K562 (cell line): Measurements from ENCODE around the gene SCP2. TPM values are rescaled to one million over a fixed set of nuclear protein-coding genes. Genes with fewer than 3 reads are reported as not detected.

Experiments used
- ATAC-seq: fragments of 200-7000 bp; cut with Tn5 transposase; 3 replicates; pipeline ENCODE4 v1.9.1; 2020; ENCODE audit warnings: moderate library complexity
- BruUV-seq: library from RNA; stranded (reverse); fragments of 400-500 nt; replicated peaks from 2 replicates; lab custom pipeline; 2021; lab: Mats Ljungman, UMichigan
- CTCF ChIA-PET: fragments of 300-600 bp; formaldehyde crosslinking; extraction: SDS; loops from one replicate; lab custom pipeline; 2021; ENCODE audit warnings: low intra/inter-chr PET ratio; lab: Yijun Ruan, JAX
- POLR2A ChIA-PET: fragments of 300-600, 350-650 bp; sonication (Branson Sonifier 250); formaldehyde crosslinking; extraction: SDS; loops from one replicate; lab custom pipeline; 2021; ENCODE audit warnings: antibody characterized with exemption, inconsistent platforms; lab: Yijun Ruan, JAX
- DNase-seq, 4 experiments: peaks; one replicate each; pipeline versions ENCODE4 v3.0.0 to v3.0.0-alpha.2; 2011 to 2018; ENCODE audit warnings: low spot score in 3 of 4, mixed read lengths in 3 of 4; ENCODE audit errors: extremely low read depth in 1 of 4
- FAIRE-seq: peaks from 2 replicates; lab custom pipeline; 2011; peaks lifted over from hg19 to GRCh38; lab: Jason Lieb, UNC
- H2AFZ ChIP-seq: 2 replicates; pipeline ENCODE4 v1.6.0; 2011; ENCODE audit warnings: low read depth, low read length, control low read depth, inconsistent platforms
- H3K27ac ChIP-seq: fragments of 200-600 bp; 3 replicates; pipeline ENCODE4 v1.8.0; 2011; ENCODE audit warnings: low read depth, mild to moderate bottlenecking, control low read depth, inconsistent platforms, low read length, moderate library complexity, mixed read lengths; ENCODE audit errors: extremely low read depth
- H3K27me3 ChIP-seq, 2 experiments: fragments of 300-600 bp in 1 of 2; 2 replicates in 1 of 2; 3 replicates in 1 of 2; pipeline versions ENCODE4 v1.6.0 to v1.8.0; 2011; ENCODE audit warnings: inconsistent platforms in 2 of 2, low read length in 2 of 2, mild to moderate bottlenecking in 1 of 2, mixed read lengths in 1 of 2, moderate library complexity in 1 of 2; ENCODE audit not compliant: control insufficient read depth in 2 of 2, insufficient read depth in 2 of 2
- H3K36me3 ChIP-seq: fragments of 300-600 bp; 3 replicates; pipeline ENCODE4 v1.8.0; 2011; ENCODE audit warnings: mild to moderate bottlenecking, low read length, inconsistent platforms; ENCODE audit not compliant: control insufficient read depth, insufficient read depth
- H3K4me1 ChIP-seq, 2 experiments: fragments of 200-600 bp in 1 of 2; replicated peaks in 1 of 2; 2 replicates in 1 of 2; 3 replicates in 1 of 2; pipeline versions ENCODE4 v1.5.1 to v1.8.0; 2011; ENCODE audit warnings: inconsistent platforms in 2 of 2, low read length in 2 of 2, mild to moderate bottlenecking in 1 of 2, mixed read lengths in 1 of 2, moderate library complexity in 1 of 2; ENCODE audit not compliant: control insufficient read depth in 2 of 2, insufficient read depth in 2 of 2
- H3K4me2 ChIP-seq: 2 replicates; pipeline ENCODE4 v1.6.1; 2011; ENCODE audit warnings: low read length, control low read depth, inconsistent platforms, mixed read lengths; ENCODE audit not compliant: insufficient read depth
- H3K4me3 ChIP-seq: fragments of 200-600 bp; sonication (generic), shearing (Covaris generic); 2 replicates; pipeline ENCODE4 v1.5.1; 2016; ENCODE audit warnings: control low read depth, inconsistent platforms
- H3K79me2 ChIP-seq: fragments of 200-600 bp; 3 replicates; pipeline ENCODE4 v1.8.0; 2011; ENCODE audit warnings: low read length, inconsistent platforms; ENCODE audit not compliant: control insufficient read depth, insufficient read depth
- H3K9ac ChIP-seq, 2 experiments: 2 replicates each; pipeline versions ENCODE4 v1.6.0 to v1.6.1; 2011; ENCODE audit warnings: low read depth in 2 of 2, low read length in 2 of 2, control low read depth in 1 of 2, inconsistent platforms in 1 of 2, mild to moderate bottlenecking in 1 of 2, mixed read lengths in 1 of 2; ENCODE audit not compliant: insufficient read depth in 1 of 2
- H3K9me1 ChIP-seq: one replicate; pipeline ENCODE4 v1.6.0; 2011; ENCODE audit warnings: inconsistent platforms, mild to moderate bottlenecking, low read length, moderate library complexity; ENCODE audit not compliant: control insufficient read depth, insufficient read depth
- H3K9me3 ChIP-seq: replicated peaks from 2 replicates; pipeline ENCODE4 v1.5.1; 2011; ENCODE audit warnings: low read depth, low read length, inconsistent platforms; ENCODE audit not compliant: control insufficient read depth, insufficient read depth
- H4K20me1 ChIP-seq: replicated peaks from 2 replicates; pipeline ENCODE4 v1.6.1; 2011; ENCODE audit warnings: low read length, inconsistent platforms, mixed read lengths; ENCODE audit not compliant: control insufficient read depth, insufficient read depth
- ARHGAP35 ChIP-seq: fragments of 450-650 bp; IDR thresholded peaks from 2 replicates; pipeline ENCODE4 v1.6.1; 2018; ENCODE audit not compliant: partially characterized antibody
- RAD21 ChIP-seq, 2 experiments: fragments of 250-450 bp in 1 of 2; fragments of 450-650 bp in 1 of 2; sonication (Bioruptor Pico) in 1 of 2; formaldehyde crosslinking in 1 of 2; IDR thresholded peaks in 1 of 2; conservative IDR thresholded peaks in 1 of 2; 2 replicates each; pipeline versions ENCODE4 v1.4.0 to v1.8.0; 2020 to 2022; ENCODE audit warnings: mild to moderate bottlenecking in 2 of 2, moderate library complexity in 1 of 2
- WGBS: fragments of 100-300 bp; shearing (Covaris generic); methylation state at CpG from one replicate; pipeline ENCODE4 v1.1.6; 2016; ENCODE audit warnings: low coverage, mixed read lengths; ENCODE audit not compliant: insufficient coverage; ENCODE audit errors: missing lambda C conversion rate; 5-methylcytosine and 5-hydroxymethylcytosine counted together
- in situ Hi-C: fragments of 300-500 bp; cut with MboI; formaldehyde crosslinking; loops from 4 replicates; pipeline ENCODE4 v1.15.0; 2018; ENCODE audit warnings: inconsistent platforms, mixed read lengths
- intact Hi-C: fragments of 100-400 bp; cut with micrococcal nuclease; formaldehyde crosslinking; loops from 2 replicates; pipeline ENCODE4 v1.14.2; 2022
- polyA plus RNA-seq, 8 experiments: library from polyadenylated mRNA; depleted of rRNA in 4 of 8; stranded (reverse) in 5 of 8; unstranded in 3 of 8; fragments of >200 nt; fragmentation: Nextera tagmentation in 2 of 8; fragmentation: Illumina TruSeq in 1 of 8; extraction: Ambion mirVana in 2 of 8; extraction: Trizol in 1 of 8; gene quantifications; 2 replicates each; pipeline versions ENCODE4 v1.2.1 to v1.2.3, GENCODE V29; 2011 to 2014; ENCODE audit warnings: inconsistent platforms in 1 of 8, missing spikeins in 1 of 8
- total RNA-seq, 7 experiments: library from RNA; depleted of rRNA in 6 of 7; stranded (reverse); fragments of >200 nt in 6 of 7; fragmentation: Illumina TruSeq in 2 of 7; extraction: Trizol in 2 of 7; gene quantifications; 2 replicates each; pipeline versions ENCODE4 v1.2.1 to v1.2.3, GENCODE V29; 2011 to 2021; ENCODE audit warnings: low replicate concordance in 1 of 7
- TF ChIP-seq, protein P1 (sequence below), 2 experiments: fragments of 450-650 bp; formaldehyde crosslinking in 1 of 2; IDR thresholded peaks; 2 replicates each; pipeline versions ENCODE4 v1.4.0 to v1.6.1; 2014 to 2020; ENCODE audit warnings: mild to moderate bottlenecking in 2 of 2, borderline replicate concordance in 1 of 2, low read depth in 1 of 2
- TF ChIP-seq, protein P2 (sequence below), 3 experiments: IDR thresholded peaks in 2 of 3; conservative IDR thresholded peaks in 1 of 3; 2 replicates each; pipeline ENCODE4 v1.5.1; 2011 to 2012; ENCODE audit warnings: low read length in 3 of 3, mild to moderate bottlenecking in 3 of 3, control low read depth in 2 of 3, improper control_type of control experiment in 1 of 3, inconsistent platforms in 1 of 3, low read depth in 1 of 3, mixed read lengths in 1 of 3, moderate library complexity in 1 of 3; ENCODE audit not compliant: insufficient read depth in 2 of 3

Gene SCP2
- total and polyA plus RNA-seq, 9 of the 15 experiments (the other 6 are each of a cell fraction or from before 2014, with no cell fraction given), result 63.8 to 258 (median 106) TPM

DNA sequence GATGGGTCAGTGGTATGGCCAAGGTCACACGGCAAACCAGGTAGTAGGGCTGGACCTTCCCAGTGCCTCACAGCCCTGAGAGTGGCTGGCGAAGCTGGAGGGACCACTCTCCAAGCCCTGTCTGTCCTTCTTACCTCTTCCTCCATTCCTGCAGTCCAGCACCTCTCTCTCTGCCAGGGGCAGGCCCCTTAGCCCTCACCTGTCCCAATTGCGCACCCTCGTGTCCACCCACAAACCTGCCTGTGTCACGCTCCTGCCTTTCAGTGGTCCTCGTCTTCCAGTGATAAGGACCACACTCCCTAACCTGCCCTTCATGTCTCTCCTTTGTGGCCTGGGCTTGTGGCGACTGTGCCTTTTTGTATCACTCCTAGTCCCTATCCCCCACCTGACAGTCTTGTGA lies 138.3 kb downstream of the SCP2 start:
- no peak for FAIRE-seq
- Histone ChIP-seq H3K9ac (0 out of 4 replicates have a peak overlapping the region, but pooled peaks of 1 of the 2 experiments have one; percentile 43), H2AFZ (no peak overlapping the region), H3K36me3 (no peaks in the 10 kb centered on the region), H3K4me1 (peaks cover 0 to 31% of the 10 kb centered on the region in 2 experiments; a peak in 2 of 5 replicates), H3K4me2 (no peak overlapping the region), H3K27me3 (peaks cover 29 to 66% of the 10 kb centered on the region in 2 experiments), H3K9me1 (no peaks in the 10 kb centered on the region), H3K27ac (no peak overlapping the region), H3K79me2 (no peaks in the 10 kb centered on the region), H4K20me1 (no peaks in the 10 kb centered on the region), H3K4me3 (no peak overlapping the region), H3K9me3 (no peaks in the 10 kb centered on the region)
- peak in 1 of 4 experiments; percentile 40 for DNase-seq
- 14% methylated on average over 7 of the region's 7 CpGs for WGBS
- CTCF ChIA-PET, result no interaction called here
- in situ Hi-C loops (no loop called here), intact Hi-C loops (loop anchor here (10.0 kb wide), 1 partner anchor 161 kb away; no protein-coding TSS in a partner anchor)
- POLR2A ChIA-PET, result no interaction called here
- ATAC-seq, result peak; percentile 52
- no TSS peak for BruUV-seq
- TF ChIP-seq, protein P1, sequence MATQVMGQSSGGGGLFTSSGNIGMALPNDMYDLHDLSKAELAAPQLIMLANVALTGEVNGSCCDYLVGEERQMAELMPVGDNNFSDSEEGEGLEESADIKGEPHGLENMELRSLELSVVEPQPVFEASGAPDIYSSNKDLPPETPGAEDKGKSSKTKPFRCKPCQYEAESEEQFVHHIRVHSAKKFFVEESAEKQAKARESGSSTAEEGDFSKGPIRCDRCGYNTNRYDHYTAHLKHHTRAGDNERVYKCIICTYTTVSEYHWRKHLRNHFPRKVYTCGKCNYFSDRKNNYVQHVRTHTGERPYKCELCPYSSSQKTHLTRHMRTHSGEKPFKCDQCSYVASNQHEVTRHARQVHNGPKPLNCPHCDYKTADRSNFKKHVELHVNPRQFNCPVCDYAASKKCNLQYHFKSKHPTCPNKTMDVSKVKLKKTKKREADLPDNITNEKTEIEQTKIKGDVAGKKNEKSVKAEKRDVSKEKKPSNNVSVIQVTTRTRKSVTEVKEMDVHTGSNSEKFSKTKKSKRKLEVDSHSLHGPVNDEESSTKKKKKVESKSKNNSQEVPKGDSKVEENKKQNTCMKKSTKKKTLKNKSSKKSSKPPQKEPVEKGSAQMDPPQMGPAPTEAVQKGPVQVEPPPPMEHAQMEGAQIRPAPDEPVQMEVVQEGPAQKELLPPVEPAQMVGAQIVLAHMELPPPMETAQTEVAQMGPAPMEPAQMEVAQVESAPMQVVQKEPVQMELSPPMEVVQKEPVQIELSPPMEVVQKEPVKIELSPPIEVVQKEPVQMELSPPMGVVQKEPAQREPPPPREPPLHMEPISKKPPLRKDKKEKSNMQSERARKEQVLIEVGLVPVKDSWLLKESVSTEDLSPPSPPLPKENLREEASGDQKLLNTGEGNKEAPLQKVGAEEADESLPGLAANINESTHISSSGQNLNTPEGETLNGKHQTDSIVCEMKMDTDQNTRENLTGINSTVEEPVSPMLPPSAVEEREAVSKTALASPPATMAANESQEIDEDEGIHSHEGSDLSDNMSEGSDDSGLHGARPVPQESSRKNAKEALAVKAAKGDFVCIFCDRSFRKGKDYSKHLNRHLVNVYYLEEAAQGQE (IDR thresholded peaks at IDR 0.05; ENCODE audit: borderline replicate concordance), result peak; percentile 49; the same call in 1 of the 2 replicates
- TF ChIP-seq, protein P1 (CRISPR knock-in tag; IDR thresholded peaks at IDR 0.05; ENCODE audit: low read depth), result no peak
- TF ChIP-seq RAD21 (CRISPR knock-in tag; conservative IDR thresholded peaks at IDR 0.05 in 1 of 2, IDR thresholded peaks at IDR 0.05 in 1 of 2), result peak in 1 of 2 experiments; percentile 64; a peak in 2 of 4 replicates
- no peak for TF ChIP-seq ARHGAP35
- TF ChIP-seq, protein P2, sequence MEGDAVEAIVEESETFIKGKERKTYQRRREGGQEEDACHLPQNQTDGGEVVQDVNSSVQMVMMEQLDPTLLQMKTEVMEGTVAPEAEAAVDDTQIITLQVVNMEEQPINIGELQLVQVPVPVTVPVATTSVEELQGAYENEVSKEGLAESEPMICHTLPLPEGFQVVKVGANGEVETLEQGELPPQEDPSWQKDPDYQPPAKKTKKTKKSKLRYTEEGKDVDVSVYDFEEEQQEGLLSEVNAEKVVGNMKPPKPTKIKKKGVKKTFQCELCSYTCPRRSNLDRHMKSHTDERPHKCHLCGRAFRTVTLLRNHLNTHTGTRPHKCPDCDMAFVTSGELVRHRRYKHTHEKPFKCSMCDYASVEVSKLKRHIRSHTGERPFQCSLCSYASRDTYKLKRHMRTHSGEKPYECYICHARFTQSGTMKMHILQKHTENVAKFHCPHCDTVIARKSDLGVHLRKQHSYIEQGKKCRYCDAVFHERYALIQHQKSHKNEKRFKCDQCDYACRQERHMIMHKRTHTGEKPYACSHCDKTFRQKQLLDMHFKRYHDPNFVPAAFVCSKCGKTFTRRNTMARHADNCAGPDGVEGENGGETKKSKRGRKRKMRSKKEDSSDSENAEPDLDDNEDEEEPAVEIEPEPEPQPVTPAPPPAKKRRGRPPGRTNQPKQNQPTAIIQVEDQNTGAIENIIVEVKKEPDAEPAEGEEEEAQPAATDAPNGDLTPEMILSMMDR (IDR thresholded peaks at IDR 0.05 in 2 of 3, conservative IDR thresholded peaks at IDR 0.05 in 1 of 3; ENCODE audit: insufficient read depth in 2 of 3, low read depth in 1 of 3, low read length in 3 of 3), result peak; percentile 32 to 38 (median 36); a peak in 4 of 6 replicates
